ENCODE measurements around the gene ADCY2. TPM values are rescaled to one million over a fixed set of nuclear protein-coding genes. Genes with fewer than 3 reads are reported as not detected.

ADCY2 gene
- total RNA-seq, 1 donor from 2014 or later = 0.40 TPM

GRCh38 chr5:7855611-7856010, 459.7 kb downstream of the ADCY2 start:
- ATAC-seq (ENCODE audit: poor library complexity) (no peak), DNase-seq (no peak)
- intact Hi-C loops (cut with DNase I) = no loop called here

- ATAC-seq (ENCODE audit: poor library complexity) (peak; percentile 88), DNase-seq (no peak)
- intact Hi-C loops (cut with DNase I) = no loop called here
Measured at GRCh38 chr5:7856855-7857254, 460.9 kb downstream of the ADCY2 start.

GRCh38 chr5:7857361-7857760, 461.4 kb downstream of the ADCY2 start:
- intact Hi-C loops (cut with DNase I) = no loop called here
- ATAC-seq (ENCODE audit: poor library complexity) (no peak), DNase-seq (no peak)

GRCh38 chr5:7857926-7858632, 462.1 kb downstream of the ADCY2 start:
- ATAC-seq (ENCODE audit: poor library complexity) (no peak), DNase-seq (no peak)
- intact Hi-C loops (cut with DNase I) = no loop called here

GRCh38 chr5:7866196-7866595, 470.3 kb downstream of the ADCY2 start:
- intact Hi-C loops (cut with DNase I) = no loop called here

GRCh38 chr5:7867260-7867659, 471.3 kb downstream of the ADCY2 start:
- ATAC-seq (ENCODE audit: poor library complexity) = no peak
- DNase-seq = no peak
- intact Hi-C loops (cut with DNase I) = no loop called here

More at GRCh38 chr5:7866196-7866595, 470.3 kb downstream of the ADCY2 start:
- no peak for ATAC-seq (ENCODE audit: poor library complexity)
- no peak for DNase-seq

GRCh38 chr5:7868427-7868772, 472.5 kb downstream of the ADCY2 start:
- intact Hi-C loops (cut with DNase I) = no loop called here
- peak; percentile 2 for ATAC-seq (ENCODE audit: poor library complexity)
- no peak for DNase-seq

GRCh38 chr5:7868773-7869473, 473.0 kb downstream of the ADCY2 start, which contains the start of the genes FASTKD3 and MTRR:
TSS of gene FASTKD3 (minus strand) at chr5:7869031. CDS start at chr5:7868083, 948 bp downstream.
TSS of gene MTRR (plus strand) at chr5:7869148. CDS start at chr5:7870795, 1,647 bp downstream.
- peak; percentile 100 for ATAC-seq (ENCODE audit: poor library complexity)
- DNase-seq = peak; percentile 97
- intact Hi-C loops (cut with DNase I) = no loop called here

GRCh38 chr5:7869474-7870136, 473.7 kb downstream of the ADCY2 start:
- no peak for DNase-seq

GRCh38 chr5:7871653-7872052, 475.7 kb downstream of the ADCY2 start:
- no peak for DNase-seq
- no peak for ATAC-seq (ENCODE audit: poor library complexity)
- intact Hi-C loops (cut with DNase I) = no loop called here

More at GRCh38 chr5:7869474-7870136, 473.7 kb downstream of the ADCY2 start:
- ATAC-seq (ENCODE audit: poor library complexity) = peak; percentile 63
- intact Hi-C loops (cut with DNase I) = no loop called here

GRCh38 chr5:7872517-7873130, 476.7 kb downstream of the ADCY2 start:
- DNase-seq (no peak), ATAC-seq (ENCODE audit: poor library complexity) (no peak)
- intact Hi-C loops (cut with DNase I) = no loop called here

- no peak for DNase-seq
- intact Hi-C loops (cut with DNase I) = no loop called here
- no peak for ATAC-seq (ENCODE audit: poor library complexity)
Measured at GRCh38 chr5:7873216-7873615, 477.3 kb downstream of the ADCY2 start.

GRCh38 chr5:7874639-7875038, 478.7 kb downstream of the ADCY2 start:
- intact Hi-C loops (cut with DNase I) = no loop called here
- no peak for ATAC-seq (ENCODE audit: poor library complexity)

GRCh38 chr5:7875151-7875550, 479.2 kb downstream of the ADCY2 start:
- ATAC-seq (ENCODE audit: poor library complexity) = no peak
- intact Hi-C loops (cut with DNase I) = no loop called here
- DNase-seq = no peak

More at GRCh38 chr5:7874639-7875038, 478.7 kb downstream of the ADCY2 start:
- no peak for DNase-seq

- no peak for ATAC-seq (ENCODE audit: poor library complexity)
- intact Hi-C loops (cut with DNase I) = no loop called here
Measured at GRCh38 chr5:7876867-7877266, 480.9 kb downstream of the ADCY2 start.

GRCh38 chr5:7877851-7878250, 481.9 kb downstream of the ADCY2 start:
- DNase-seq = no peak
- intact Hi-C loops (cut with DNase I) = no loop called here
- no peak for ATAC-seq (ENCODE audit: poor library complexity)

More at GRCh38 chr5:7876867-7877266, 480.9 kb downstream of the ADCY2 start:
- DNase-seq = no peak

GRCh38 chr5:7878381-7878873, 482.5 kb downstream of the ADCY2 start:
- no peak for DNase-seq
- intact Hi-C loops (cut with DNase I) = no loop called here
- ATAC-seq (ENCODE audit: poor library complexity) = no peak
